Karpas-422 (cell line): ENCODE measurements around the gene TMEM207. TPM values are rescaled to one million over a fixed set of nuclear protein-coding genes. Genes with fewer than 3 reads are reported as not detected.

Source experiments
- DNase-seq: peaks from one replicate; pipeline ENCODE4 v3.0.0-alpha.2; 2015
- H2AFZ ChIP-seq: fragments of 200-600 bp; sonication (generic); 2 replicates; pipeline ENCODE4 v1.6.1; 2014; ENCODE audit warnings: antibody characterized with exemption, low read length, mixed read lengths
- H3K27ac ChIP-seq: fragments of 200-600 bp; sonication (generic); 2 replicates; pipeline ENCODE4 v1.5.1; 2014; ENCODE audit warnings: mild to moderate bottlenecking, low read length, moderate library complexity
- H3K27me3 ChIP-seq: fragments of 200-600 bp; sonication (generic); 2 replicates; pipeline ENCODE4 v1.6.1; 2014; ENCODE audit warnings: low read length, mixed read lengths
- H3K36me3 ChIP-seq: fragments of 200-600 bp; sonication (generic); 2 replicates; pipeline ENCODE4 v1.6.1; 2014; ENCODE audit warnings: low read length, mixed read lengths; ENCODE audit not compliant: insufficient read depth
- H3K4me1 ChIP-seq: fragments of 200-600 bp; sonication (generic); 2 replicates; pipeline ENCODE4 v1.6.1; 2014; ENCODE audit warnings: mild to moderate bottlenecking, low read length, mixed read lengths
- H3K4me2 ChIP-seq: fragments of 200-600 bp; sonication (generic); 2 replicates; pipeline ENCODE4 v1.6.1; 2014; ENCODE audit warnings: low read length, low read depth, mild to moderate bottlenecking; ENCODE audit not compliant: poor library complexity, severe bottlenecking
- H3K4me3 ChIP-seq: fragments of 200-600 bp; sonication (generic); 2 replicates; pipeline ENCODE4 v1.5.1; 2014; ENCODE audit warnings: mild to moderate bottlenecking, antibody characterized with exemption, low read length, mixed read lengths
- H3K79me2 ChIP-seq: fragments of 200-600 bp; sonication (generic); 2 replicates; pipeline ENCODE4 v1.6.1; 2014; ENCODE audit warnings: mild to moderate bottlenecking, low read length, mixed read lengths
- H3K9ac ChIP-seq: fragments of 200-600 bp; sonication (generic); 2 replicates; pipeline ENCODE4 v1.6.0; 2014; ENCODE audit warnings: low read length
- H3K9me2 ChIP-seq: fragments of 200-600 bp; sonication (generic), shearing (Covaris generic); replicated peaks from 2 replicates; pipeline ENCODE4 v1.6.0; 2014; ENCODE audit warnings: mild to moderate bottlenecking, low read length, moderate library complexity; ENCODE audit not compliant: insufficient read depth
- H3K9me3 ChIP-seq: fragments of 300-700, 200-600 bp; sonication (generic); 2 replicates; pipeline ENCODE4 v1.6.1; 2014; ENCODE audit warnings: low read length, mixed read lengths
- H4K20me1 ChIP-seq: fragments of 200-600 bp; sonication (generic); 2 replicates; pipeline ENCODE4 v1.6.1; 2014; ENCODE audit warnings: mild to moderate bottlenecking, antibody characterized with exemption, low read length, low read depth; ENCODE audit not compliant: insufficient read depth
- total RNA-seq: library from RNA; depleted of rRNA; stranded (reverse); fragments of >200 nt; shearing (Covaris generic); gene quantifications from 2 replicates; pipeline ENCODE4 v1.2.3, GENCODE V29; 2014; ENCODE audit warnings: low replicate concordance

Gene TMEM207
- total RNA-seq, 1 experiment from 2014 or later, result not detected

DNA sequence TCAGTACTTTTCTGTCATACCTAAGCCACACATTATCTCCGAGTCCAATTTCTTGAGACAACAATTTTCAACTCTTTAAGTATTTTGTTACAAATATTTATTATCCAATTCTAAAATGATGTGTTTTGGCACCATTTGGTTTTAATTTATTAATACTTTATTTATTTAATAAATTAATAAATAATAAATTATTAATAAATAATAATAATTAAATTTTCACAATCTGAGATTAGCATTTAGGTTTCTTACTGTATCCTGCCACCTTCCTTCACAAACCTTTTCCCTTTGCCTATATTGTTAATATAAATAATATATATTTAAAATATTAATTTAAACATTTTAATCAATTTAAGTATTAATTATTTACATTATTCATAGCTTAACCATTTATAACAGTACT, 23.9 kb downstream of the TMEM207 start:
- Histone ChIP-seq H2AFZ (no peak overlapping the region), H3K27me3 (no peaks in the 10 kb centered on the region), H4K20me1 (no peaks in the 10 kb centered on the region), H3K27ac (no peak overlapping the region), H3K4me3 (no peak overlapping the region), H3K79me2 (no peaks in the 10 kb centered on the region), H3K4me2 (no peak overlapping the region), H3K9me2 (no peaks in the 10 kb centered on the region), H3K36me3 (no peaks in the 10 kb centered on the region), H3K9me3 (no peaks in the 10 kb centered on the region), H3K9ac (no peak overlapping the region), H3K4me1 (no peaks in the 10 kb centered on the region)
- DNase-seq, result no peak

DNA sequence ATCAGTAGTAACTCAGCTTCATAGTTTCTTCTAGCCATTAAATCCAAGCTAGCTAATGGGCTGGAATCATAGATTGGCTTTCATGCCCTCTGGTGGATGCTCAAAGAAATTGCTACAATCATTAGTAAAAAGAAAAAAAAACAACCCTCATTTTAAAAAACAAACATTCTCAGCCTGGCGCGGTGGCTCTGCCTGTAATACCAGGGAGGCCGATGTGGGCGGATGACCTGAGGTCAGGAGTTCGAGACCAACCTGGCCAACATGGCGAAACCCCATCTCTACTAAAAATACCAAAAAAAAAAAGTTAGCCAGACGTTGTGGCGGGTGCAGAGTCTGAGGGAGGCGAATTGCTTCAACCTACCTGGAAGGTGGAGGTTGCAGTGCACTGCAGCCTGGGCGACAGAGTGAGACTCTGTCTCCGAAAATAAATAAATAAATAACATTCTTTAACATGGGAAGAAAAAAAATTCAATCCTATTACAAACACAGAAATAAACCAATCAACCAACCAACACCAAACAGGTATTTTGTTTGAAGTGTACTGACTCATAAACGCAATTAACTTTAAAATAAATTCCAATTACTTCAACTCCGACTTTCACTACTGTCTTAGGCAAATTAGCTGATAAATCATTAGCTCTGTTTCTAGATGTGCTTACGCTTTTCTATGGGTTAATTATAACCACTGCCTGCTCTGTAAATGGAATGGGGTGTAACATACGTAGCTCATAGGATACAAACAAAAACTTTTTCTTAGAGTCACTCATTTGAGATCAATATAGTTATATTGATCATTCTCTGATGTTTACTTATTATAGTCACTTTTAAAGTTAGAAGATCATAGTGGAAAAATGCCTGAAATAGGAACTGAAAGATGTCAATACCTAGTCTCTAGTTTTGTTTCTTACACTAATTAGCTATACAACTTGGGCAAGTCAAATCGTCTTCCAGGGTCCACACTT, 24.9 kb downstream of the TMEM207 start:
- no peak overlapping the region; the same call in 1 of the 2 replicates for H2AFZ ChIP-seq
- H3K9ac ChIP-seq, result no peak overlapping the region
- H3K4me2 ChIP-seq, result no peak overlapping the region
- no peak overlapping the region for H3K4me3 ChIP-seq
- no peaks in the 10 kb centered on the region for H3K79me2 ChIP-seq
- H4K20me1 ChIP-seq, result no peaks in the 10 kb centered on the region
- H3K4me1 ChIP-seq, result no peaks in the 10 kb centered on the region
- H3K36me3 ChIP-seq, result no peaks in the 10 kb centered on the region
- DNase-seq, result peak; percentile 78
- no peak overlapping the region for H3K27ac ChIP-seq
- no peaks in the 10 kb centered on the region for H3K9me2 ChIP-seq
- no peaks in the 10 kb centered on the region for H3K27me3 ChIP-seq
- H3K9me3 ChIP-seq, result no peaks in the 10 kb centered on the region

DNA sequence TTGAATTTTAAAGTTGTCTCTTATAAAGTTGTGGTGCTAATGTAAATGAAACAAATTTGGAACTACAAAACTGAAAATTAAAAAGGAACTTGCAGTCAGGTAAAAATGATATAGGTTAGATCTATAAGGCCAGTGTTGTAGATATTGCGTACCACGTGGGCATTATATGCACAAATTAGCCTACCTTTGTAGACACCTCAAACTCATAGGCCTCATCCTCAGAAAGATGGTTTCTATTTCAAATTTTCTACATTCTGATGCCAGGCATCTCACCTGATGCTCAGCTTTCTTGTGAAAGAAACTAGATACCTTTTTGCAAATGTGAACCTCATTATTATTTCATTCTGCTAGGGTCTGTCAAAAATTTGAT, 25.6 kb downstream of the TMEM207 start:
- no peaks in the 10 kb centered on the region for H3K36me3 ChIP-seq
- no peak for DNase-seq
- H3K79me2 ChIP-seq, result no peaks in the 10 kb centered on the region
- no peaks in the 10 kb centered on the region for H4K20me1 ChIP-seq
- no peak overlapping the region for H3K4me3 ChIP-seq
- no peak overlapping the region for H2AFZ ChIP-seq
- no peak overlapping the region for H3K27ac ChIP-seq
- no peaks in the 10 kb centered on the region for H3K9me2 ChIP-seq
- no peaks in the 10 kb centered on the region for H3K9me3 ChIP-seq
- H3K9ac ChIP-seq, result no peak overlapping the region
- no peaks in the 10 kb centered on the region for H3K4me1 ChIP-seq
- no peaks in the 10 kb centered on the region for H3K27me3 ChIP-seq
- H3K4me2 ChIP-seq, result no peak overlapping the region

DNA sequence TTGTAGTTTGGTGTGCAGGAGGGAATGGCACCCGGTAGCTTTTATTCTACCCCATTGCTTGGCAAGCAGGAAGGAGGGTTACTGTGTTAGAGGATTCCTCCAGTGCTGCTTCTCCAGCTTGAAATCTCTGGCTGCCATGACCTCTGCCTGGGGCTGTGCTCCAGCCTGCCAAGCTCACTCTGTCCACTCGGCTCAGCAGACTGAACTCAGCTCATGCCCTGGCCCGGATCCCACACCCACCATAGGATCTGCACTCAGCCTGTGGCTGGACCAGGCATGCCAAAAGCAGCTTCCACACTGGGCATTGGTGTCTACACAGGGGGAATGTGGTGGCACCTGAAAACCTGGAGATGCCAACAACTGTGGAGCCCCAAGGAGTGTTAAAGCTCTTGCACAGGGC, 35.4 kb downstream of the TMEM207 start:
- Histone ChIP-seq H3K27ac (no peak overlapping the region), H3K4me3 (no peak overlapping the region), H4K20me1 (no peaks in the 10 kb centered on the region), H3K9me3 (peaks cover 4% of the 10 kb centered on the region), H3K27me3 (no peaks in the 10 kb centered on the region), H3K9me2 (no peaks in the 10 kb centered on the region), H3K4me2 (no peak overlapping the region), H3K4me1 (no peaks in the 10 kb centered on the region), H3K36me3 (no peaks in the 10 kb centered on the region), H3K9ac (no peak overlapping the region), H2AFZ (no peak overlapping the region), H3K79me2 (no peaks in the 10 kb centered on the region)
- no peak for DNase-seq

DNA sequence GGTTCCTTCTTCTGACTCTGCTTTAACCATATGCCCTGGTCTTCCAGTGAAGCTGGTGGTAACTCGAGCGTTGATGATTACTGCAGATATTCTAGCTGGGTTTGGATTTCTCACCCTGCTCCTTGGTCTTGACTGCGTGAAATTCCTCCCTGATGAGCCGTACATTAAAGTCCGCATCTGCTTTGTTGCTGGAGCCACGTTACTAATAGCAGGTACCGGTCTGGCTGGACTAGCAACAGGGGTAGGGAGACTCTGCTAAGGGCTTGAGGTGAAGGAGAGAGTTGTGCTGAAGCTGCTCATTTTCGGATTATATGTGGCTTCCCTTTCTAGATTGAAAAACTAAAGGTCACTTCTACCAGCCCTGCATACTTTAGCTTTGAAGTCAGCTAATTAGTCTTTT, 45.0 kb downstream of the TMEM207 start:
- H3K4me1 ChIP-seq, result no peaks in the 10 kb centered on the region
- no peak overlapping the region for H3K4me2 ChIP-seq
- H3K27me3 ChIP-seq, result 0 out of 2 replicates have a peak, but pooled peaks cover 2% of the 10 kb centered on the region
- H2AFZ ChIP-seq, result no peak overlapping the region
- H3K9me2 ChIP-seq, result no peaks in the 10 kb centered on the region
- peaks cover 7% of the 10 kb centered on the region for H3K9me3 ChIP-seq
- no peaks in the 10 kb centered on the region for H3K36me3 ChIP-seq
- H3K79me2 ChIP-seq, result no peaks in the 10 kb centered on the region
- no peak overlapping the region for H3K9ac ChIP-seq
- H4K20me1 ChIP-seq, result no peaks in the 10 kb centered on the region
- H3K4me3 ChIP-seq, result no peak overlapping the region
- no peak overlapping the region for H3K27ac ChIP-seq
- DNase-seq, result no peak

DNA sequence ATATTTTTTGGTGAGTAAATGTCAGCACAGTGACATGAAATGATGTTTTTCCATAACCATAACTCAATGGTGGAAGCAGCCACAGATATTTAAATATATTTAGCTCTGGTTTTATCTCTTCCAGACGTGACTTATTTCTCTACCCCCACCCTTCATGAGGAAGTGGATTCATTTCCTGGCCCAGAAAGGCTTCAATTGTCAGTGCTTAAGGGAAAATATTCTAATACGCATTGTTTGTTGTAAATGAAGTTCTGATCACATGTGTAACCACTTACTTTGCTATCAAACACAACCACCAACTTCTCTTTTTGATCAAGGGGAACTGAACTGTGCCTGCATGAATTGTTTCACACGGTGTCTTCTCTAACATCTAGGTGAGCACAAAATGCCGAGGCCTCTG, 47.7 kb downstream of the TMEM207 start:
- Histone ChIP-seq H3K4me3 (no peak overlapping the region), H3K9me3 (peaks cover 12% of the 10 kb centered on the region), H3K9ac (no peak overlapping the region), H3K27ac (no peak overlapping the region), H3K36me3 (no peaks in the 10 kb centered on the region), H4K20me1 (no peaks in the 10 kb centered on the region), H3K9me2 (no peaks in the 10 kb centered on the region), H2AFZ (no peak overlapping the region), H3K27me3 (0 out of 2 replicates have a peak, but pooled peaks cover 2% of the 10 kb centered on the region), H3K4me2 (no peak overlapping the region), H3K79me2 (no peaks in the 10 kb centered on the region), H3K4me1 (no peaks in the 10 kb centered on the region)
- DNase-seq, result no peak

DNA sequence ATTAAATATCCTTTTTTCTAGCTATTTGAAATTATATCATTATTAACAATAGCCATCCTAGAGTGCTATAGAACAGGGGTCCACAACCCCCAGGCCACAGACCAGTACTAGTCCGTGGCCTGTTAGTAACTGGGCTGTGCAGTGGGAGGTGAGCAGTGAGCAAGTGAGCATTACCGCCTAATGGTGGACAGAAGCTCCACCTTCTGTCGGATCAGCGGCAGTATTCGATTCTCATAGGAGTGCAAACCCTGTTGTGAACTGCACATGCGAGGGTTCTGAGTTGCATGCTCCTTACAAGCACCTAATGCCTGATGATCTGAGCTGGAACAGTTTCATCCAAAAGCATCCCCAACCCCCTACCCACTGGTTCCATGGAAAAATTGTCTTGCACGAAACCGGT, 50.0 kb downstream of the TMEM207 start:
- peaks cover 12% of the 10 kb centered on the region for H3K9me3 ChIP-seq

DNA sequence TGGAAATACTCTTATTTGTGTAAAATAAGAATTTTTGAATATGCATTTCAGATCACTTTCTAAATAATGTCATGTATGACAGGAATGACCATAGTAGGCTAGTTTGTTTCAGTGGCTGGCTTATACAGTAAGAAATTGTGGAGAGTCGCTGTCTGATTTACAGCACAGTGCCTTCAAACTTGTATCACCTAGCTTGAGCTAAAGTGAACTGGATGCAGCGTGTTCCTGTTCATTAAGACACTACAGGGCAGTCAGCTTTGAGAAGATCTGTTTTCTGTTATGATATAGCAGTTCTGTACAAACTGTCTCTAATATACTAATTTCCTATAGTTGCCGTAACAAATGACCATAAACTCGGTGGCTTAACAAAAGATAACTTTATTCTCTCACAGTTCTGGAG, 51.8 kb downstream of the TMEM207 start:
- no peak overlapping the region for H2AFZ ChIP-seq
- no peaks in the 10 kb centered on the region for H3K4me1 ChIP-seq
- no peak overlapping the region for H3K27ac ChIP-seq

More for the DNA sequence above, 50.0 kb downstream of the TMEM207 start:
- Histone ChIP-seq H3K4me1 (no peaks in the 10 kb centered on the region), H3K9me2 (no peaks in the 10 kb centered on the region; the same call in 1 of the 2 replicates), H3K36me3 (no peaks in the 10 kb centered on the region), H3K27me3 (no peaks in the 10 kb centered on the region), H3K9ac (no peak overlapping the region), H3K79me2 (no peaks in the 10 kb centered on the region), H3K4me2 (no peak overlapping the region), H4K20me1 (no peaks in the 10 kb centered on the region), H2AFZ (no peak overlapping the region), H3K27ac (no peak overlapping the region), H3K4me3 (no peak overlapping the region)
- DNase-seq, result no peak

More for the DNA sequence above, 51.8 kb downstream of the TMEM207 start:
- Histone ChIP-seq H3K9me3 (peaks cover 12% of the 10 kb centered on the region), H3K79me2 (no peaks in the 10 kb centered on the region), H4K20me1 (no peaks in the 10 kb centered on the region), H3K4me3 (no peak overlapping the region), H3K36me3 (no peaks in the 10 kb centered on the region), H3K4me2 (no peak overlapping the region), H3K9me2 (no peaks in the 10 kb centered on the region; the same call in 1 of the 2 replicates), H3K27me3 (no peaks in the 10 kb centered on the region), H3K9ac (no peak overlapping the region)
- no peak for DNase-seq
